GM12878 (cell line): ENCODE measurements around the gene TMEM255B. TPM values are rescaled to one million over a fixed set of nuclear protein-coding genes. Genes with fewer than 3 reads are reported as not detected.

Experiments used
- ATAC-seq: fragments of 200-7000 bp; cut with Tn5 transposase; 3 replicates; pipeline ENCODE4 v1.9.1; 2020; ENCODE audit warnings: mild to moderate bottlenecking, moderate library complexity
- BruUV-seq: library from RNA; stranded (reverse); fragments of 400-500 nt; replicated peaks from 2 replicates; lab custom pipeline; 2021; lab: Mats Ljungman, UMichigan
- CTCF ChIA-PET: fragments of 300-600 bp; sonication (Branson Sonifier 250); formaldehyde crosslinking; extraction: SDS; loops from one replicate; lab custom pipeline; 2021; ENCODE audit warnings: inconsistent platforms; lab: Yijun Ruan, JAX
- POLR2A ChIA-PET: fragments of 350-600 bp; formaldehyde crosslinking; extraction: SDS; loops from one replicate; lab custom pipeline; 2021; ENCODE audit warnings: inconsistent platforms; lab: Charles Lee
- RAD21 ChIA-PET: fragments of 300-600 bp; sonication (Branson Sonifier 250); formaldehyde crosslinking; loops from one replicate; lab custom pipeline; 2023; ENCODE audit warnings: antibody characterized with exemption; ENCODE audit not compliant: unreplicated experiment; lab: Charles Lee
- SMC1A ChIA-PET: fragments of 300-600 bp; sonication (Branson Sonifier 250); formaldehyde crosslinking; loops from one replicate; lab custom pipeline; 2023; ENCODE audit not compliant: unreplicated experiment, uncharacterized antibody; lab: Charles Lee
- DNase-seq: peaks from one replicate; pipeline ENCODE4 v3.0.0-alpha.2; 2011; ENCODE audit warnings: low read depth, low spot score
- FAIRE-seq: peaks from 3 replicates; lab custom pipeline; 2011; peaks lifted over from hg19 to GRCh38; lab: Jason Lieb, UNC
- H2AFZ ChIP-seq: 2 replicates; pipeline ENCODE4 v1.6.0; 2011; ENCODE audit warnings: low read depth, low read length, control low read depth; ENCODE audit not compliant: control insufficient read depth
- H3K27ac ChIP-seq: 2 replicates; pipeline ENCODE4 v1.5.1; 2011; ENCODE audit warnings: control low read depth; ENCODE audit not compliant: control insufficient read depth, insufficient read depth
- H3K27me3 ChIP-seq, 2 experiments: replicated peaks in 1 of 2; 2 replicates each; pipeline versions ENCODE4 v1.6.0 to v1.6.1; 2011; ENCODE audit warnings: low read length in 1 of 2; ENCODE audit not compliant: control insufficient read depth in 2 of 2, insufficient read depth in 2 of 2
- H3K36me3 ChIP-seq, 2 experiments: 2 replicates each; pipeline ENCODE4 v1.5.1; 2011; ENCODE audit warnings: low read length in 1 of 2; ENCODE audit not compliant: control insufficient read depth in 2 of 2, insufficient read depth in 2 of 2
- H3K4me1 ChIP-seq: 2 replicates; pipeline ENCODE4 v1.6.1; 2011; ENCODE audit warnings: mild to moderate bottlenecking, low read length, moderate library complexity, mixed read lengths; ENCODE audit not compliant: control insufficient read depth, insufficient read depth
- H3K4me2 ChIP-seq: 2 replicates; pipeline ENCODE4 v1.6.0; 2011; ENCODE audit warnings: control low read depth; ENCODE audit not compliant: control insufficient read depth, insufficient read depth
- H3K4me3 ChIP-seq: fragments of 200-600 bp; sonication (generic); 2 replicates; pipeline ENCODE4 v1.5.1; 2016
- H3K79me2 ChIP-seq: 2 replicates; pipeline ENCODE4 v1.6.0; 2011; ENCODE audit warnings: low read length; ENCODE audit not compliant: control insufficient read depth, insufficient read depth
- H3K9ac ChIP-seq: 2 replicates; pipeline ENCODE4 v1.8.0; 2011; ENCODE audit warnings: low read length, control low read depth, mixed read lengths; ENCODE audit not compliant: control insufficient read depth, insufficient read depth
- H3K9me3 ChIP-seq: replicated peaks from 3 replicates; pipeline ENCODE4 v1.5.1; 2011; ENCODE audit warnings: mild to moderate bottlenecking, low read length; ENCODE audit not compliant: control insufficient read depth, insufficient read depth
- H4K20me1 ChIP-seq: 2 replicates; pipeline ENCODE4 v1.6.0; 2011; ENCODE audit not compliant: control insufficient read depth, insufficient read depth
- ATF7 ChIP-seq: fragments of 450-650 bp; IDR thresholded peaks from 2 replicates; pipeline ENCODE4 v1.6.1; 2016; ENCODE audit warnings: low read depth, mild to moderate bottlenecking
- EED ChIP-seq: sonication (generic); IDR thresholded peaks from 2 replicates; pipeline ENCODE4 v1.6.1; 2016; ENCODE audit warnings: antibody characterized with exemption, low read depth
- HCFC1 ChIP-seq: fragments of 150-350 bp; IDR thresholded peaks from 2 replicates; pipeline ENCODE4 v1.6.1; 2014; ENCODE audit warnings: low read length
- PKNOX1 ChIP-seq: fragments of 450-650 bp; IDR thresholded peaks from 2 replicates; pipeline ENCODE4 v1.6.1; 2016; ENCODE audit warnings: mild to moderate bottlenecking
- SREBF1 ChIP-seq: IDR thresholded peaks from 2 replicates; pipeline ENCODE4 v1.6.1; 2012; ENCODE audit warnings: mild to moderate bottlenecking, low read length
- USF1 ChIP-seq: IDR thresholded peaks from 2 replicates; pipeline ENCODE4 v1.6.1; 2011; ENCODE audit warnings: borderline replicate concordance, low read depth, mild to moderate bottlenecking, moderate library complexity, mixed read lengths, low read length; ENCODE audit not compliant: insufficient read depth; ENCODE audit errors: extremely low read length
- YY1 ChIP-seq: IDR thresholded peaks from 2 replicates; pipeline ENCODE4 v1.6.1; 2011; ENCODE audit warnings: low read depth, mild to moderate bottlenecking, low read length
- ZBTB40 ChIP-seq: fragments of 450-650 bp; IDR thresholded peaks from 2 replicates; pipeline ENCODE4 v1.6.1; 2016; ENCODE audit warnings: mild to moderate bottlenecking, moderate library complexity, borderline replicate concordance
- ZNF592 ChIP-seq: fragments of 450-650 bp; IDR thresholded peaks from 2 replicates; pipeline ENCODE4 v1.6.1; 2017; ENCODE audit warnings: mild to moderate bottlenecking, moderate library complexity
- WGBS: methylation state at CpG from one replicate; pipeline ENCODE4 v1.1.6; 2016; ENCODE audit warnings: low lambda C conversion rate; ENCODE audit not compliant: insufficient replicate concordance, insufficient coverage; ENCODE audit errors: missing lambda C conversion rate; 5-methylcytosine and 5-hydroxymethylcytosine counted together
- in situ Hi-C: fragments of 300-500 bp; cut with MboI; formaldehyde crosslinking; loops from 9 replicates; pipeline ENCODE4 v1.14.3; 2018; ENCODE audit warnings: mixed read lengths
- intact Hi-C: fragments of 100-400 bp; cut with micrococcal nuclease; formaldehyde crosslinking; loops from one replicate; pipeline ENCODE4 v1.14.2; 2022; ENCODE audit not compliant: unreplicated experiment
- polyA plus RNA-seq, 11 experiments: library from polyadenylated mRNA; depleted of rRNA in 4 of 11; unstranded in 6 of 11; stranded (reverse) in 5 of 11; fragments of >200 nt; fragmentation: Nextera tagmentation in 4 of 11; fragmentation: Illumina TruSeq in 1 of 11; extraction: Ambion mirVana in 4 of 11; extraction: Trizol in 1 of 11; gene quantifications; 1 replicate in 1 of 11; 2 replicates in 10 of 11; pipeline versions ENCODE4 v1.2.1 to v1.2.3, GENCODE V29; 2011 to 2016; ENCODE audit warnings: inconsistent platforms in 2 of 11, missing spikeins in 2 of 11, low read depth in 1 of 11
- total RNA-seq, 4 experiments: library from RNA; depleted of rRNA in 3 of 4; stranded (reverse); fragments of >200 nt in 3 of 4; fragmentation: Illumina TruSeq in 1 of 4; extraction: Trizol in 1 of 4; gene quantifications; 2 replicates each; pipeline versions ENCODE4 v1.2.1 to v1.2.3, GENCODE V29; 2013 to 2021

TMEM255B gene
- total and polyA plus RNA-seq, 10 of the 15 experiments (the other 5 are each of a cell fraction or from before 2014, with no cell fraction given): 0.04 to 0.62 (median 0.13) TPM; not detected in 3

- ChIA-PET SMC1A (no interaction called here), CTCF (no interaction called here), POLR2A (no interaction called here), RAD21 (no interaction called here)
- Histone ChIP-seq H3K79me2 (no peaks in the 10 kb centered on the region), H3K27me3 (no peaks in the 10 kb centered on the region; a peak in 1 of 4 replicates), H3K4me2 (no peak overlapping the region), H4K20me1 (no peaks in the 10 kb centered on the region), H3K9ac (no peak overlapping the region), H2AFZ (no peak overlapping the region), H3K27ac (no peak overlapping the region), H3K4me3 (no peak overlapping the region), H3K9me3 (no peaks in the 10 kb centered on the region), H3K36me3 (no peaks in the 10 kb centered on the region), H3K4me1 (no peaks in the 10 kb centered on the region)
- TF ChIP-seq USF1 (no peak), ATF7 (no peak), PKNOX1 (no peak), EED (no peak), HCFC1 (no peak), ZBTB40 (no peak), SREBF1 (no peak), ZNF592 (no peak), YY1 (no peak)
- WGBS: 44% methylated on average over 6 of the region's 6 CpGs
- FAIRE-seq (no peak), DNase-seq (no peak), ATAC-seq (no peak)
- BruUV-seq: no TSS peak
- in situ Hi-C loops (no loop called here), intact Hi-C loops (no loop called here)
These were observed 30.1 kb downstream of the TMEM255B start for GRCh38 chr13:113789167-113789566.
